ENCODE results near the gene IL4R.
"Not testable (repeated sequence)": the region's sequence is repeated elsewhere in the genome, so short reads cannot be mapped to it uniquely, and the experiment has no call there.

IL4R gene

GRCh38 chr16:27313422-27314160 lies at the start of gene IL4R:
Gene IL4R, plus strand, starts transcription at chr16:27313974. Its CDS starts 26,230 bp downstream, at chr16:27340204.
- DNase-seq (ENCODE audit: low spot score), result peak; percentile 82

GRCh38 chr16:27264151-27264550 lies 49.6 kb upstream of the IL4R start:
- DNase-seq (ENCODE audit: low spot score), result no peak

- no peak for DNase-seq (ENCODE audit: low spot score)
These were observed 47.8 kb upstream of the IL4R start for GRCh38 chr16:27265982-27266381.

- DNase-seq (ENCODE audit: low spot score), result no peak
These were observed 46.6 kb upstream of the IL4R start for GRCh38 chr16:27267037-27267677.

GRCh38 chr16:27268376-27269299 lies 45.1 kb upstream of the IL4R start, which contains the start of gene NSMCE1:
Gene NSMCE1, minus strand, starts transcription at chr16:27268772. Its CDS starts 11,202 bp downstream, at chr16:27257570.
- peak; percentile 96 for DNase-seq (ENCODE audit: low spot score)

DNA sequence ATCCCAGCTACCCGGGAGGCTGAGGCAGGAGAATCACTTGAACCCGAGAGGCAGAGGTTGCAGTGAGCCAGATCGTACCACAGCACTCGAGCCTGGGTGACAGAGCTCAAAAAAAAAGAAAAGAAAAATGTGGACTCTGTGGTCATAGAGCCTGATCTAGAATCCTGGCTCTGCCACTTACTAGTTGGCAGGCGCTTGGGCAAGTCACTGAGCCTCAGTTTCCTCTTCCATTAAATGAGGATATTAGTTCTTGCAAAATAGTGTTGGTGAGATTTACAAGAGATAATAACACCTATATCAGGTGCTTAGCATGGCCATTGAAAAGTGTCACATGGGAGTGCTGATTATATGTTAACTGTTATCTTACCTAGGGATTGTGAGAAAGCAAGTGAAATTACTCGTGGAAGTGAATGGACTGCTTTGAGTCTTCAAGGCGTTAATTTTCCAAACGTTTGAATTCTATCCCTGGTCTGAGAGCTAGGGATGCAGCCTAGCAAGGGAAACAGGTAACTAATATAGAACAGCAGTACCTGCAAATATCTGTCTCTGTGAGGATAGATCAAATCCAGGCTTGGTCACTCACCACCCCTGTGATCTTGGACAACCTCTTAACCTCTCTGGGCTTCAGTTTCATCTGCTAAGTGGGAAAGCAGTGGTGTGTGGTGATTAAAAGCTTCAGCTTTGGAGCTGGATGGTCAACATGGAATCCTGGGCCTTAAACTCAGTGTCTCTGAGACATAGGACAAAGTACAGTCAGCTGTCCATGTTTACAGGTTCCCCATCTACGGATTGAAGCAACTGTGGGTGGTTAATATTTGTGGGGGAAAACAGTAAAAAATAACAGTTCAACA lies 44.2 kb upstream of the IL4R start:
- no peak for DNase-seq (ENCODE audit: low spot score)

GRCh38 chr16:27270349-27270748 lies 43.4 kb upstream of the IL4R start:
- DNase-seq (ENCODE audit: low spot score), result no peak

GRCh38 chr16:27272076-27272475 lies 41.7 kb upstream of the IL4R start:
- no peak for DNase-seq (ENCODE audit: low spot score)

GRCh38 chr16:27272697-27273096 lies 41.1 kb upstream of the IL4R start:
- not testable (repeated sequence) for DNase-seq (ENCODE audit: low spot score)

DNA sequence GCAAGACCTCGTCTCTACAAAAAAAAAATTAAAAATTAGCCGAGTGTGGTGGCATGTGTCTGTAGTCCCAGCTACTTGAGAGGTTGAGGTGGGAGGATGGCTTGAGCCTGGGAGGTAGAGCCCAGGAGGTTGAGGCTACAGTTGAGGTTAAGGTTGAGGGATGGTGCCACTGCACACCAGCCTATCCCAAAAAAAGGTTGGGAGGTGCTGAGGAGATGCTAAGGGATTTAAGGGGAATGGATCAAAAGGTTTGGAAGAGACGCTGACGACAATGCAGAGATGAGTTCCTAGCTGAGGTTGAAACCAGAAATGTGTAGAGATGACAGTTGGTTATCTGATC lies 40.5 kb upstream of the IL4R start:
- no peak for DNase-seq (ENCODE audit: low spot score)

DNA sequence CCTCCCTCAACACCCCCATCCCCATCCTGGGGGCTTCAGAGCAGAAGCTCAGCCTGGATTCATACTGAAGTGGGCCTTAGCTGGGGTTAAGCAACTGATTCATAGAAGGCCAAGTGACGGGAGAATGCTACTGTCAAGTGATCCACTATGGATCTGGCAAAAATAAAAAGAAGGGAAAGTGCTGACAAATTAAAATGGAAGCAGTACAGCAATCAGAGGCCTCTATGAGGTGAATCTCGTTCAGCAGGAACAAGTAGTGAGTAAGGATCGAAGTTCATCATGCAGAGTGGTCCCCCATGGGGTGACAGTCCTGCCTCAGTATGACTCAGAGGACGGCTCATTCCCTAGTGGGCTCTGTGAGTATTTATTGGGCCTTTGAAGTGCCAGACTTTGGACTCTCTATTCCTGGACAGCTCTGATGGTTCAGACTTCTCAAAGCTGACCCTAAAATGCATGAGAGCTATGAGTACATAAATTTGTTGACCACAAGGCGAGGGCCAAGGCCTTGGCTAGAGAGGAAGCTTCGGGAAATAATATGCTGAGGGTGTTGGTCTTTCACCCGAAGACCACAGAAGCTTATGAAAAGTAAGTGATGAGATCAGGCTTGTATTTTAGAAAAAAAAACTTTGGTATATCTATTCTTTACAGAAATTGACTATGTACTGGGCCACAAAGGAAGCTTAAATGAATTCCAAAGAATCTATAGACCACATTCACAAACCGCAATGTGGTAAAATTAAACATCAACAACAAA lies 39.9 kb upstream of the IL4R start:
- DNase-seq (ENCODE audit: low spot score), result no peak

DNA sequence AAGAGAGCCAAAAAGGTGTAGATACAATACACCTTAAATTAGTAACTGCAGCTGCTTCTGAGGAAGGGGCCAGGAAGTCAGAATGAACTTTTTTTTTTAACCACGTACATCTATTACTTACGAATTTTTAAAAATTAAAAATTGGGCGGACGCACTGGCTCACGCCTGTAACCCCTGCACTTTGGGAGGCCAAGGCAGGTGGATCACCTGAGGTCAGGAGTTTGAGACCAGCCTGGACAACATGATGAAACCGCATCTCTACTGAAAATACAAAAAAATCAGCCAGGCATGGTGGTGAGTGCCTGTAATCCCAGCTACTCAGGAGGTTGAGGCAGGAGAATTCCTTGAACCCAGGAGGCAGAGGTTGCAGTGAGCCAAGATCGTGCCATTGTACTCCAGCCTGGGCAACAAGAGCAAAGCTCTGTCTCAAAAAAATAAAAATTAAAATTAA lies 39.3 kb upstream of the IL4R start:
- not testable (repeated sequence) for DNase-seq (ENCODE audit: low spot score)

DNA sequence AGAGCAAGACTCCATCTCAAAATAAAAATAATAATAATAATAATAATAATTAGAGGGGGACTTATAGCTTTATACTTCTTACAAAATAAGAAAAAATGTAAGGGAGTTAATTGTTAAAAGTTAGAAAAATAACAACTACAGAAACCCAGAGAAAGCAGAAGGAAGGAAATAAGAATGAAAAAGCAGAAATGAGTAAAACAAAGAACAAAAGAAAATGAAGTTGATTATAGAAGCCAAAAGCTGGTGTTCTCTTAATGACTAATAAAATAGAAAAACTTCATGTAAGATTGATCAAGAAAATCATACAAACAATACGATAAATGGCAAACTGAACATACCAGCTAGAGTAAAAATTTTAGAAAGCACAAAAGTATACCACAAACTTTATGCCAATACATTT lies 38.4 kb upstream of the IL4R start:
- no peak for DNase-seq (ENCODE audit: low spot score)

DNA sequence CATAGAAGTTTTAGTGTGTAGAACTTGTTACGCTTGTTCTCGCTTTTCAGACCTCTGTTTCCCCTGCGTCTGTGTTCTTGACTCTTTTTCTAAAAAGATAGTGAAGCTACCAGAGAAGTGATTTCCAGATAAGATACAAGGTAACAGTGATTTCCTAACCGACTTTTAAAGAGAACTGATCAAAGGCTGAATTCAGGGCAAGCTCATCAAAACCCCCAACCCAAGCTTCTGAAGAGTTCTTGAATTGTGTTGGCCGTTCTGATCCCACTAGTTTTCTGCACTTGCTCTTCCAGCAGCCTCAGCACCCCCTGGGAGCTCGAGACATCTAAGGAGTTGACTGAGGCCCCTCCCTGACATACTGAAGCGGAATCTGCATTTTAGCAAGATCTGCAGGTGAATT lies 32.5 kb upstream of the IL4R start:
- no peak for DNase-seq (ENCODE audit: low spot score)

DNA sequence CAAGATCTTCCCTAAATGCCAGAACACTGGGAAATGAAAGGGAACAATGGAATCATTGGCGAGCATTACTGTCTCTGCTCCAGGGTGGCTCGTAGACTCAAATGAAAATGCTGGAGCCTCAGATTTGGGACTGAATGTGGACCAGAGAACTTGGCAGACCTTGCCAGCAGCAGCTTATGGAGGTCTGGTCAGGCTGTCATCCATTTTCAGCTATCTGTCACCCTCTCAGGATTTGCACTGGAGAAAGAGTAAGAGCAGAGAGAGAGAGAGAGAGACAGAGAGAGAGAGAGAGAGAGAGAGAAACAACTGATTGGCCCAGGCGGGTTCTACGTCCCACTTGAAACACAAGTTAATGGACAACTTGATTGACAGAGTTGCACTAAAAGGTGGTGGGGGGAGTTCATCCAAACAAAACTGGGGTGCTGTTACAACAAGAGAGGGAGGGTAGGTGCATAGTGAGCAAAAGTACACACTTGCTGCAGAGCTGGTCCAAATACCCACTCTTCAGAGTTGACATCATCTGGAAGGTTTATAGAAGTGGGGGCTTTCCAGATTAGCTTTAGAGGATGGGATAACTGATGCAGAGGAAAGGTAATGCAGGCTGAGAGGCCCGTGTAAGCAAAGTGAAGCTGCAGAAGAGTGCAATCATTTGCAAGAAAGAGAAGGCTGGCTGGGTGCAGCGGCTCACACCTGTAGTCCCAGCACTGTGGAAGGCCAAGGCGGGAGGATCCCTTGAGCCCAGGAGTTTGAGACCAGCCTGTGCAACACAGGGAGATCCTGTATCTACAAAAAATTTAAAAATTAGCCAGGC lies 28.7 kb upstream of the IL4R start:
- no peak for DNase-seq (ENCODE audit: low spot score)

- no peak for DNase-seq (ENCODE audit: low spot score)
These were observed 28.0 kb upstream of the IL4R start for GRCh38 chr16:27285676-27286196.

GRCh38 chr16:27286451-27286850 lies 27.3 kb upstream of the IL4R start:
- DNase-seq (ENCODE audit: low spot score), result peak; percentile 85

DNA sequence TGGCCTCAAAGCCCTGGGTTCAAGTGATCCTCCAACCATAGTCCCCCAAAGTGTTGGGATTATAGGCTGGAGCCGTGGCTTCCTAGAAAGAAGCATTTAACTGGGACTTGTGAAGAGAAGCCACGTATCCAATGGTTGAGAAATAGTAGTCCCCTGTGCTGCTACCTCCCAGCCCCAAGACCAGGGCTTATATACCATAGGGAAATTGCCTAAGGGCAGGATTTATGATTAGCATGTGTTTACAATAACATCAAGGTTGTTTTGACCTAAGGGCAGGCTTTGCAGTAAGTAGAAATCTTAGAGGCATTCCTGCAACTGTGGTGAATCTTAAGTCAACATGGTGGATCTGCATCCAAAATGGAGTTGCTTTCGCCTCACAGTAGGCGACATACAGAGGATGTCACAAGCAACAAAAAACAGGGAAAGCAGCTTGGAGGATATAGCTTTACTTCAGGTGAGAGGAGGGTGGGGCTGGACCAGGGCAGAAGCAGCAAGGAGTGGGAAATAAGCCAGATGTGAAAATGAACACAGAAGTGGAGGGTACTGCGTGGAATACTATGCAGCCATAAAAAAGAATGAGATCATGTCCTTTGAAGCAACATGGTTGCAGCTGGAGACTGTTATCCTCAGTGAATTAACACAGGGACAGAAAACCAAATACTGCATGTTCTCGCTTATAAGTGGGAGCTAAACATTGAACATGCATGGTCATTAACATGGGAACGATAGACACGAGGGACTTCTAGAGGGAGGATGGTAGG lies 26.5 kb upstream of the IL4R start:
- DNase-seq (ENCODE audit: low spot score), result no peak

GRCh38 chr16:27287887-27288286 lies 25.9 kb upstream of the IL4R start:
- DNase-seq (ENCODE audit: low spot score), result no peak
